ENCODE results near the gene ABCD2.
"Not testable (repeated sequence)": the region's sequence is repeated elsewhere in the genome, so short reads cannot be mapped to it uniquely, and the experiment has no call there.

Gene ABCD2

GRCh38 chr12:39553476-39553875 lies 66.1 kb downstream of the ABCD2 start:
- no peaks in the 10 kb centered on the region for H3K9me2 ChIP-seq (ENCODE audit: low read depth, low read length)
- no peaks in the 10 kb centered on the region for H3K9me3 ChIP-seq (ENCODE audit: low read length)
- TF ChIP-seq EZH2 (IDR thresholded peaks at IDR 0.05; ENCODE audit: borderline replicate concordance, low read length) (no peak), CTCF (IDR thresholded peaks at IDR 0.05; ENCODE audit: low read length) (no peak)
- no peaks in the 10 kb centered on the region for H3K4me1 ChIP-seq (ENCODE audit: insufficient read depth, low read length, severe bottlenecking)
- no peak overlapping the region for H3K27ac ChIP-seq (ENCODE audit: low read depth, low read length, poor library complexity, severe bottlenecking)
- no peaks in the 10 kb centered on the region for H4K20me1 ChIP-seq (ENCODE audit: insufficient read depth, low read length)
- H3K79me2 ChIP-seq (ENCODE audit: insufficient read depth, low read length) = no peaks in the 10 kb centered on the region
- H3K36me3 ChIP-seq (ENCODE audit: insufficient read depth, low read length) = no peaks in the 10 kb centered on the region; the same call in 1 of the 2 replicates
- no peak overlapping the region for H3K9ac ChIP-seq (ENCODE audit: low read length)
- H3K4me2 ChIP-seq (ENCODE audit: low read length) = no peak overlapping the region
- no peak overlapping the region for H2AFZ ChIP-seq (ENCODE audit: low read length)
- H3K27me3 ChIP-seq (ENCODE audit: insufficient read depth, low read length) = no peaks in the 10 kb centered on the region
- H3K4me3 ChIP-seq (ENCODE audit: low read depth, low read length, poor library complexity, severe bottlenecking) = no peak overlapping the region
- no peaks in the 10 kb centered on the region for H3F3A ChIP-seq (ENCODE audit: insufficient read depth, low read length)

GRCh38 chr12:39544211-39544610 lies 75.4 kb downstream of the ABCD2 start:
- not testable (repeated sequence) for H3K9ac ChIP-seq (ENCODE audit: low read length); H3K27me3 ChIP-seq (ENCODE audit: insufficient read depth, low read length); H2AFZ ChIP-seq (ENCODE audit: low read length); H3K4me1 ChIP-seq (ENCODE audit: insufficient read depth, low read length, severe bottlenecking); H3K79me2 ChIP-seq (ENCODE audit: insufficient read depth, low read length); H3K9me3 ChIP-seq (ENCODE audit: low read length); H3K4me2 ChIP-seq (ENCODE audit: low read length); H3K36me3 ChIP-seq (ENCODE audit: insufficient read depth, low read length); H3K9me2 ChIP-seq (ENCODE audit: low read depth, low read length); H3F3A ChIP-seq (ENCODE audit: insufficient read depth, low read length); H3K4me3 ChIP-seq (ENCODE audit: low read depth, low read length, poor library complexity, severe bottlenecking); H3K27ac ChIP-seq (ENCODE audit: low read depth, low read length, poor library complexity, severe bottlenecking); H4K20me1 ChIP-seq (ENCODE audit: insufficient read depth, low read length)

GRCh38 chr12:39541471-39541870 lies 78.1 kb downstream of the ABCD2 start:
- Histone ChIP-seq H3K9me3 (ENCODE audit: low read length) (no peaks in the 10 kb centered on the region), H3K4me1 (ENCODE audit: insufficient read depth, low read length, severe bottlenecking) (no peaks in the 10 kb centered on the region), H3K4me3 (ENCODE audit: low read depth, low read length, poor library complexity, severe bottlenecking) (no peak overlapping the region), H3K4me2 (ENCODE audit: low read length) (no peak overlapping the region), H3F3A (ENCODE audit: insufficient read depth, low read length) (no peaks in the 10 kb centered on the region), H3K27me3 (ENCODE audit: insufficient read depth, low read length) (no peaks in the 10 kb centered on the region), H3K9ac (ENCODE audit: low read length) (no peak overlapping the region), H4K20me1 (ENCODE audit: insufficient read depth, low read length) (no peaks in the 10 kb centered on the region), H3K9me2 (ENCODE audit: low read depth, low read length) (no peaks in the 10 kb centered on the region), H3K36me3 (ENCODE audit: insufficient read depth, low read length) (no peaks in the 10 kb centered on the region), H2AFZ (ENCODE audit: low read length) (no peak overlapping the region), H3K79me2 (ENCODE audit: insufficient read depth, low read length) (no peaks in the 10 kb centered on the region), H3K27ac (ENCODE audit: low read depth, low read length, poor library complexity, severe bottlenecking) (no peak overlapping the region)
- TF ChIP-seq EZH2 (IDR thresholded peaks at IDR 0.05; ENCODE audit: borderline replicate concordance, low read length) (no peak), CTCF (IDR thresholded peaks at IDR 0.05; ENCODE audit: low read length) (no peak)

- H2AFZ ChIP-seq (ENCODE audit: low read length) = no peak overlapping the region
- H3K36me3 ChIP-seq (ENCODE audit: insufficient read depth, low read length) = no peaks in the 10 kb centered on the region
- no peaks in the 10 kb centered on the region for H3F3A ChIP-seq (ENCODE audit: insufficient read depth, low read length)
- H3K27me3 ChIP-seq (ENCODE audit: insufficient read depth, low read length) = no peaks in the 10 kb centered on the region
- H3K9ac ChIP-seq (ENCODE audit: low read length) = no peak overlapping the region
- no peaks in the 10 kb centered on the region for H3K4me1 ChIP-seq (ENCODE audit: insufficient read depth, low read length, severe bottlenecking)
- H4K20me1 ChIP-seq (ENCODE audit: insufficient read depth, low read length) = no peaks in the 10 kb centered on the region
- H3K9me3 ChIP-seq (ENCODE audit: low read length) = no peaks in the 10 kb centered on the region
- no peak overlapping the region for H3K27ac ChIP-seq (ENCODE audit: low read depth, low read length, poor library complexity, severe bottlenecking)
- no peaks in the 10 kb centered on the region for H3K9me2 ChIP-seq (ENCODE audit: low read depth, low read length)
- no peak overlapping the region for H3K4me2 ChIP-seq (ENCODE audit: low read length)
- H3K79me2 ChIP-seq (ENCODE audit: insufficient read depth, low read length) = no peaks in the 10 kb centered on the region
- no peak for TF ChIP-seq CTCF (IDR thresholded peaks at IDR 0.05; ENCODE audit: low read length)
- TF ChIP-seq EZH2 (IDR thresholded peaks at IDR 0.05; ENCODE audit: borderline replicate concordance, low read length) = no peak
- H3K4me3 ChIP-seq (ENCODE audit: low read depth, low read length, poor library complexity, severe bottlenecking) = no peak overlapping the region
Measured at GRCh38 chr12:39538679-39539104, 80.9 kb downstream of the ABCD2 start.

Data from OCI-LY1 (cell line).